A673 (cell line): Measurements from ENCODE around the gene TCERG1L. TPM values are rescaled to one million over a fixed set of nuclear protein-coding genes. Genes with fewer than 3 reads are reported as not detected.

Experiments used
- BruUV-seq: library from RNA; stranded (reverse); fragments of 400-500 nt; replicated peaks from 2 replicates; lab custom pipeline; 2021; lab: Mats Ljungman, UMichigan
- CTCF ChIA-PET: fragments of 300-600 bp; sonication (Branson Sonifier 250); formaldehyde crosslinking; loops from one replicate; lab custom pipeline; 2022; ENCODE audit warnings: antibody characterized with exemption; lab: Charles Lee
- POLR2A ChIA-PET: fragments of 300-600 bp; sonication (Branson Sonifier 250); formaldehyde crosslinking; loops from one replicate; lab custom pipeline; 2022; ENCODE audit warnings: antibody characterized with exemption; ENCODE audit not compliant: low non-redundant PET; lab: Charles Lee
- DNase-seq: peaks from one replicate; pipeline ENCODE4 v3.0.0-alpha.2; 2015; ENCODE audit warnings: low spot score
- H3K27ac ChIP-seq: fragments of 200-600 bp; sonication (generic); 2 replicates; pipeline ENCODE4 v1.5.1; 2016; ENCODE audit warnings: mixed run types, low read depth, mild to moderate bottlenecking, mixed read lengths, antibody characterized with exemption, low read length; ENCODE audit not compliant: poor library complexity, severe bottlenecking
- H3K27me3 ChIP-seq: fragments of 200-600 bp; sonication (generic); replicated peaks from 2 replicates; pipeline ENCODE4 v1.6.1; 2017; ENCODE audit warnings: mixed run types, low read depth, mild to moderate bottlenecking, mixed read lengths, antibody characterized with exemption, low read length; ENCODE audit not compliant: insufficient read depth, poor library complexity
- H3K36me3 ChIP-seq: fragments of 200-600 bp; sonication (generic); 2 replicates; pipeline ENCODE4 v1.6.1; 2016; ENCODE audit warnings: mixed run types, mild to moderate bottlenecking, mixed read lengths, antibody characterized with exemption, low read length; ENCODE audit not compliant: insufficient read depth, poor library complexity, severe bottlenecking
- H3K4me1 ChIP-seq: fragments of 200-600 bp; sonication (generic); 2 replicates; pipeline ENCODE4 v1.6.1; 2017; ENCODE audit warnings: mixed run types, mild to moderate bottlenecking, mixed read lengths, antibody characterized with exemption, low read length; ENCODE audit not compliant: insufficient read depth, poor library complexity, severe bottlenecking
- H3K4me3 ChIP-seq: fragments of 200-600 bp; sonication (generic); 2 replicates; pipeline ENCODE4 v1.5.1; 2016; ENCODE audit warnings: low read depth, mixed run types, mild to moderate bottlenecking, mixed read lengths, low read length; ENCODE audit not compliant: poor library complexity, severe bottlenecking
- H3K9me3 ChIP-seq: fragments of 200-600 bp; sonication (generic); 2 replicates; pipeline ENCODE4 v1.6.1; 2016; ENCODE audit warnings: mixed run types, low read depth, mild to moderate bottlenecking, mixed read lengths, antibody characterized with exemption, low read length; ENCODE audit not compliant: poor library complexity, severe bottlenecking
- EZH2 ChIP-seq: fragments of 200-600 bp; sonication (generic); IDR thresholded peaks from 2 replicates; pipeline ENCODE4 v1.6.1; 2017; ENCODE audit warnings: borderline replicate concordance, low read depth, mild to moderate bottlenecking, mixed read lengths, antibody characterized with exemption, low read length; ENCODE audit not compliant: poor library complexity, severe bottlenecking
- intact Hi-C: fragments of 100-400 bp; cut with micrococcal nuclease; formaldehyde crosslinking; loops from one replicate; pipeline ENCODE4 v1.10.0; 2022; ENCODE audit not compliant: unreplicated experiment
- total RNA-seq: library from RNA; stranded (reverse); gene quantifications from 2 replicates; pipeline ENCODE4 v1.2.3, GENCODE V29; 2021
- TF ChIP-seq, protein P1 (sequence below): fragments of 300-800, 200-600 bp; sonication (generic); conservative IDR thresholded peaks from 2 replicates; pipeline ENCODE4 v1.5.1; 2017; ENCODE audit warnings: low read depth, mild to moderate bottlenecking, antibody characterized with exemption, low read length, moderate library complexity, mixed read lengths

The TCERG1L gene
- total RNA-seq, 1 experiment from 2014 or later: 16.3 TPM

- TF ChIP-seq EZH2: no peak
- TF ChIP-seq, protein P1, sequence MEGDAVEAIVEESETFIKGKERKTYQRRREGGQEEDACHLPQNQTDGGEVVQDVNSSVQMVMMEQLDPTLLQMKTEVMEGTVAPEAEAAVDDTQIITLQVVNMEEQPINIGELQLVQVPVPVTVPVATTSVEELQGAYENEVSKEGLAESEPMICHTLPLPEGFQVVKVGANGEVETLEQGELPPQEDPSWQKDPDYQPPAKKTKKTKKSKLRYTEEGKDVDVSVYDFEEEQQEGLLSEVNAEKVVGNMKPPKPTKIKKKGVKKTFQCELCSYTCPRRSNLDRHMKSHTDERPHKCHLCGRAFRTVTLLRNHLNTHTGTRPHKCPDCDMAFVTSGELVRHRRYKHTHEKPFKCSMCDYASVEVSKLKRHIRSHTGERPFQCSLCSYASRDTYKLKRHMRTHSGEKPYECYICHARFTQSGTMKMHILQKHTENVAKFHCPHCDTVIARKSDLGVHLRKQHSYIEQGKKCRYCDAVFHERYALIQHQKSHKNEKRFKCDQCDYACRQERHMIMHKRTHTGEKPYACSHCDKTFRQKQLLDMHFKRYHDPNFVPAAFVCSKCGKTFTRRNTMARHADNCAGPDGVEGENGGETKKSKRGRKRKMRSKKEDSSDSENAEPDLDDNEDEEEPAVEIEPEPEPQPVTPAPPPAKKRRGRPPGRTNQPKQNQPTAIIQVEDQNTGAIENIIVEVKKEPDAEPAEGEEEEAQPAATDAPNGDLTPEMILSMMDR: no peak
- H3K27me3 ChIP-seq: no peaks in the 10 kb centered on the region
- DNase-seq: no peak
- POLR2A ChIA-PET: no interaction called here
- H3K4me1 ChIP-seq: no peaks in the 10 kb centered on the region
- no peaks in the 10 kb centered on the region for H3K9me3 ChIP-seq
- BruUV-seq: no TSS peak
- H3K4me3 ChIP-seq: no peak overlapping the region
- intact Hi-C loops: no loop called here
- H3K27ac ChIP-seq: no peak overlapping the region
- H3K36me3 ChIP-seq: no peaks in the 10 kb centered on the region
- CTCF ChIA-PET: interaction anchor here (0.7 kb wide), 1 partner anchor 89 kb away, joined by 8 read pairs; no protein-coding TSS in a partner anchor
Observed at GRCh38 chr10:131224106-131224505, 87.4 kb downstream of the TCERG1L start.

DNA sequence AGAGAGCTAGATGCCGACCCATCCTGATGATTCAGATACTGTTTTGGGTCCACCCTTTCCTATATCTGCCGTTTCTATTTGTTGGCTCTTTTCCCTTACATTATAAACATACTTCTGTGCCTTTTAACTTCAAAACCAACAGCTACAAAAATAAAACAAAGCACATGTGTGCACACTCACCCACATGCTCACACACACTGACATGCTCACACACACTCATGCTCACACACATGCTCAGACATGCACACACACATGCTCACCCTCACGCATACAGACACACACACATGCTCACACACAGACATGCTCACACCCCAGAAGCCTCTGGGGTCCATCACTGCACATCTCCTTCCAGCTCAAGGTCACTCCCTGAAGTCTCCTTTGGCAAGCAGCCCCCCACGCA, 88.1 kb downstream of the TCERG1L start:
- Histone ChIP-seq H3K9me3 (no peaks in the 10 kb centered on the region), H3K4me3 (no peak overlapping the region), H3K27me3 (no peaks in the 10 kb centered on the region), H3K27ac (no peak overlapping the region), H3K36me3 (no peaks in the 10 kb centered on the region), H3K4me1 (no peaks in the 10 kb centered on the region)
- ChIA-PET CTCF (interaction anchor here (0.7 kb wide), 1 partner anchor 88 kb away, joined by 8 read pairs; no protein-coding TSS in a partner anchor), POLR2A (no interaction called here)
- intact Hi-C loops: no loop called here
- no TSS peak for BruUV-seq
- no peak for TF ChIP-seq EZH2
- TF ChIP-seq, protein P1: no peak
- DNase-seq: no peak

- no peak overlapping the region for H3K4me3 ChIP-seq
- no peaks in the 10 kb centered on the region for H3K36me3 ChIP-seq
- H3K27ac ChIP-seq: no peak overlapping the region
- intact Hi-C loops: no loop called here
- BruUV-seq: no TSS peak
- H3K9me3 ChIP-seq: no peaks in the 10 kb centered on the region
- DNase-seq: no peak
- H3K27me3 ChIP-seq: no peaks in the 10 kb centered on the region
- no peaks in the 10 kb centered on the region for H3K4me1 ChIP-seq
- no peak for TF ChIP-seq EZH2
- TF ChIP-seq, protein P1: no peak
- CTCF ChIA-PET: no interaction called here
- POLR2A ChIA-PET: no interaction called here
Observed at GRCh38 chr10:131222986-131223385, 88.5 kb downstream of the TCERG1L start.
